SK-N-SH (cell line): ENCODE results near the gene PPP5C. TPM values are rescaled to one million over a fixed set of nuclear protein-coding genes. Genes with fewer than 3 reads are reported as not detected.

ENCODE experiments used
- CTCF ChIP-seq: fragments of 200-600 bp; sonication (generic); IDR thresholded peaks from 2 replicates; pipeline ENCODE4 v1.6.1; 2017; ENCODE audit warnings: antibody characterized with exemption, mild to moderate bottlenecking, moderate library complexity
- EP300 ChIP-seq, 2 experiments: IDR thresholded peaks; 2 replicates each; pipeline versions ENCODE4 v1.4.0 to v1.6.1; 2012; ENCODE audit warnings: borderline replicate concordance in 1 of 2, low read depth in 1 of 2, low read length in 1 of 2
- FOSL2 ChIP-seq: IDR thresholded peaks from 2 replicates; pipeline ENCODE4 v1.4.0; 2012; ENCODE audit warnings: low read depth, mild to moderate bottlenecking, moderate library complexity, borderline replicate concordance
- FOXJ3 ChIP-seq: sonication (generic); formaldehyde crosslinking; IDR thresholded peaks from 2 replicates; pipeline ENCODE4 v1.5.1; 2020; ENCODE audit warnings: mild to moderate bottlenecking, missing genetic modification reagents
- FOXM1 ChIP-seq: IDR thresholded peaks from 2 replicates; pipeline ENCODE4 v1.4.0; 2012; ENCODE audit warnings: low read depth, mild to moderate bottlenecking
- GABPA ChIP-seq: IDR thresholded peaks from 2 replicates; pipeline ENCODE4 v1.4.0; 2012; ENCODE audit warnings: low read depth, mild to moderate bottlenecking
- GATA2 ChIP-seq: sonication (generic); formaldehyde crosslinking; IDR thresholded peaks from 2 replicates; pipeline ENCODE4 v1.5.0; 2020; ENCODE audit warnings: mild to moderate bottlenecking, missing genetic modification reagents
- IRF3 ChIP-seq: fragments of 150-350 bp; IDR thresholded peaks from 2 replicates; pipeline ENCODE4 v1.6.1; 2016; ENCODE audit warnings: mild to moderate bottlenecking, low read depth, low read length
- JUND ChIP-seq: IDR thresholded peaks from 2 replicates; pipeline ENCODE4 v1.4.0; 2012
- MAX ChIP-seq: IDR thresholded peaks from 2 replicates; pipeline ENCODE4 v1.4.0; 2012; ENCODE audit warnings: low read depth
- MEF2A ChIP-seq: IDR thresholded peaks from 2 replicates; pipeline ENCODE4 v1.4.0; 2012; ENCODE audit warnings: low read depth, borderline replicate concordance
- MXI1 ChIP-seq: IDR thresholded peaks from 2 replicates; pipeline ENCODE4 v1.6.1; 2012; ENCODE audit warnings: mild to moderate bottlenecking, low read depth, low read length, improper control_type of control experiment
- NRF1 ChIP-seq: IDR thresholded peaks from 2 replicates; pipeline ENCODE4 v1.6.1; 2012; ENCODE audit warnings: low read depth, mild to moderate bottlenecking, low read length
- PBX3 ChIP-seq: IDR thresholded peaks from 2 replicates; pipeline ENCODE4; 2012
- RCOR1 ChIP-seq: fragments of 150-350 bp; IDR thresholded peaks from 2 replicates; pipeline ENCODE4 v1.6.1; 2017; ENCODE audit warnings: antibody characterized with exemption, low read length
- RXRA ChIP-seq: IDR thresholded peaks from 2 replicates; pipeline ENCODE4 v1.4.0; 2012; ENCODE audit warnings: low read depth, mild to moderate bottlenecking, borderline replicate concordance
- SMC3 ChIP-seq: IDR thresholded peaks from 2 replicates; pipeline ENCODE4 v1.6.1; 2012; ENCODE audit warnings: low read depth, low read length, improper control_type of control experiment
- TEAD4 ChIP-seq: IDR thresholded peaks from 2 replicates; pipeline ENCODE4 v1.4.0; 2012; ENCODE audit warnings: mild to moderate bottlenecking, borderline replicate concordance; ENCODE audit not compliant: insufficient read depth
- USF1 ChIP-seq: IDR thresholded peaks from 2 replicates; pipeline ENCODE4 v1.4.0; 2012; ENCODE audit warnings: low read depth, borderline replicate concordance
- polyA plus RNA-seq, 3 experiments: library from polyadenylated mRNA; depleted of rRNA; stranded (reverse); fragments of >200 nt; gene quantifications; 2 replicates each; pipeline ENCODE4 v1.2.3, GENCODE V29; 2012

Gene PPP5C
- polyA plus RNA-seq, 1 of the 3 experiments (the other 2 are of a cell fraction) = 162 TPM

- peak; percentile 44; the same call in 1 of the 2 replicates for TF ChIP-seq USF1
- TF ChIP-seq SMC3 = no peak
- TF ChIP-seq NRF1 = no peak
- TF ChIP-seq FOSL2 = no peak
- no peak for TF ChIP-seq PBX3
- TF ChIP-seq IRF3 = no peak
- peak in 1 of 2 experiments; percentile 39; a peak in 1 of 4 replicates for TF ChIP-seq EP300 (IDR thresholded peaks at IDR 0.05; ENCODE audit: borderline replicate concordance in 1 of 2, low read depth in 1 of 2, low read length in 1 of 2)
- TF ChIP-seq TEAD4 = 0 out of 2 replicates have a peak, but pooled peaks have one; percentile 34
- no peak for TF ChIP-seq RXRA
- TF ChIP-seq RCOR1 = no peak; the same call in 1 of the 2 replicates
- no peak for TF ChIP-seq FOXM1
- 0 out of 2 replicates have a peak, but pooled peaks have one; percentile 6 for TF ChIP-seq JUND
- peak; percentile 87; the same call in 1 of the 2 replicates for TF ChIP-seq MXI1
- TF ChIP-seq MAX = peak; percentile 88
- no peak for TF ChIP-seq FOXJ3 (CRISPR knock-in tag)
- no peak for TF ChIP-seq GABPA
- no peak for TF ChIP-seq CTCF
- TF ChIP-seq MEF2A = no peak
- TF ChIP-seq GATA2 (CRISPR knock-in tag) = no peak
Measured at GRCh38 chr19:46373491-46374359, 26.8 kb downstream of the PPP5C start (continued).
